ENCODE results near the gene PELI2. TPM values are rescaled to one million over a fixed set of nuclear protein-coding genes. Genes with fewer than 3 reads are reported as not detected.

The PELI2 gene
- total RNA-seq, 1 donor from 2014 or later: 17.1 TPM

GRCh38 chr14:56268039-56268438, 149.8 kb downstream of the PELI2 start:
- Histone ChIP-seq H3K27ac (no peak overlapping the region), H3K27me3 (no peaks in the 10 kb centered on the region), H3K9me3 (no peaks in the 10 kb centered on the region), H3K4me1 (peaks cover 4 to 8% of the 10 kb centered on the region in 2 donors), H3K36me3 (no peaks in the 10 kb centered on the region), H3K4me3 (no peak overlapping the region)
- DNase-seq (ENCODE audit: low spot score in 2 of 2): no peak
- intact Hi-C loops (cut with DNase I): no loop called here
- no peak for TF ChIP-seq CTCF (IDR thresholded peaks at IDR 0.05)

DNA sequence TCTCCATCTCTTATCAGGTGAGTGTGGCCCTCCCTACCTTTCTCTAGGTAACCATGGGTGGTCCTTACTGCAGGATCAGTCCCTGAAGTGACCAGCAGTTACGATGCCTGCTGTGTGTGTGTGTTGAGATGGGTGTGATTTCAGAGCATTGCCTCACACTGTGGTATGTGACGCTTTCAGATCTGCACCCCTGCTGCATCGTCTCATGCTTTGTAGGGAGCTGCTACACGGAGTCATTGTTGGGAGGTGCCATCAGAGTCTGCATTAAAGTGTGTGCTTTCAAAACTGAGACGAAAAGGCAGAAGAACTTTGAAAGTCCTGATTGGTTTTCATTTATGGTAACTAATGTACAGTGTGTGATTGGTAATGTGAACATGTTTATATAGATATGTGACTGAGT, 150.5 kb downstream of the PELI2 start:
- TF ChIP-seq CTCF (IDR thresholded peaks at IDR 0.05): no peak
- Histone ChIP-seq H3K4me3 (no peak overlapping the region), H3K27me3 (no peaks in the 10 kb centered on the region), H3K4me1 (peaks cover 4 to 11% of the 10 kb centered on the region in 2 donors), H3K36me3 (no peaks in the 10 kb centered on the region), H3K27ac (no peak overlapping the region), H3K9me3 (no peaks in the 10 kb centered on the region)
- DNase-seq (ENCODE audit: low spot score in 2 of 2): no peak
- intact Hi-C loops (cut with DNase I): no loop called here

DNA sequence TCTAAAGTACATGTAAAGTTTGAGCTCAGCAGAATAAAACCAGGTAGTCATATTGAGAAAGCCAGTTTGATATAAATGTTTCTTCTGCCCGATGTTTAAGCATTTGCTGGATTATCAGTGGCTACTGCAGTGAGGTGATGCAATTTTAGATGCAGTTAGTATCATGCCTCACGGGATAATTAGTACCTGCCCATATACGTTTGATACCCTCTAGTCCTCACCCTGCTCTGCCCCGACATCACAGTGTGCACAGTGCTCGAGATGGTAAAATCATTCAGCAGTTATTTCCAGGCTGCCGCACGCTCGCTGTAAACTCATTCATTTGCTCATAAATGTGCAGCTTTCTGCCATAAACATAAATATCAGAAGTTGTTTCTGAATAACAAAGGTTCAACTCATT, 152.7 kb downstream of the PELI2 start:
- TF ChIP-seq CTCF (IDR thresholded peaks at IDR 0.05): no peak
- peaks cover 9 to 22% of the 10 kb centered on the region in 2 donors for H3K4me1 ChIP-seq
- H3K9me3 ChIP-seq: no peaks in the 10 kb centered on the region
- intact Hi-C loops (cut with DNase I): loop anchor here (5.0 kb wide), 1 partner anchor 154 kb away; the partner anchor contains the start of gene PELI2
- peak overlapping the region in 1 of 2 donors; percentile 68 for H3K27ac ChIP-seq
- no peak overlapping the region for H3K4me3 ChIP-seq
- no peaks in the 10 kb centered on the region for H3K27me3 ChIP-seq
- H3K36me3 ChIP-seq: no peaks in the 10 kb centered on the region
- no peak for DNase-seq (ENCODE audit: low spot score in 2 of 2)

DNA sequence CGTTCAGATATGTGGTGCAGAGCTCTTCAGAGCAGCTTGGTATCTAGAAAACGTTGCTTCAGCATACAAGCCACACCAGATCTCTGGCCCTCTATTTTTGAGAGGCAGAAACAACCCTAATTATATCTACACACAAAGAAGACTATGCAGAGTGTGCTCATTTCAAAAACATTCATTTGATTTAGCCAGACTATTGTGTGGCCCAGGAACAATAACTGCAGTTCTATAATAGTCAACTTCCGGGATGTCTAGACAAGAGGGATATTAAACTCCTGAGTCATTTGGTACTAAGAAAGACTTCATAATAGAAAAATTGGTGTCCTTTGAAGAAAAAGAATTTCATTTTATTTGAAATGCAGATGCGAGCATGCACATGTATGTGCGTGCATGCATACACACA, 153.8 kb downstream of the PELI2 start:
- TF ChIP-seq CTCF (IDR thresholded peaks at IDR 0.05): no peak
- no peak for DNase-seq (ENCODE audit: low spot score in 2 of 2)
- Histone ChIP-seq H3K27me3 (no peaks in the 10 kb centered on the region), H3K9me3 (no peaks in the 10 kb centered on the region), H3K4me3 (no peak overlapping the region), H3K4me1 (peaks cover 9 to 22% of the 10 kb centered on the region in 2 donors), H3K27ac (peak overlapping the region; percentile 68 to 69), H3K36me3 (no peaks in the 10 kb centered on the region)
- intact Hi-C loops (cut with DNase I): loop anchor here (5.0 kb wide), 1 partner anchor 155 kb away; the partner anchor contains the start of gene PELI2

GRCh38 chr14:56273155-56273554, 154.9 kb downstream of the PELI2 start:
- Histone ChIP-seq H3K27ac (peak overlapping the region; percentile 62 to 64), H3K4me1 (peaks cover 9 to 22% of the 10 kb centered on the region in 2 donors), H3K36me3 (no peaks in the 10 kb centered on the region), H3K9me3 (no peaks in the 10 kb centered on the region), H3K27me3 (no peaks in the 10 kb centered on the region), H3K4me3 (no peak overlapping the region)
- DNase-seq (ENCODE audit: low spot score in 2 of 2): no peak
- no peak for TF ChIP-seq CTCF (IDR thresholded peaks at IDR 0.05)
- intact Hi-C loops (cut with DNase I): loop anchor here (5.0 kb wide), 1 partner anchor 156 kb away; the partner anchor contains the start of gene PELI2

- Histone ChIP-seq H3K27me3 (no peaks in the 10 kb centered on the region), H3K4me3 (peak overlapping the region in 1 of 2 donors; percentile 30), H3K9me3 (no peaks in the 10 kb centered on the region), H3K4me1 (peaks cover 9 to 22% of the 10 kb centered on the region in 2 donors), H3K27ac (peak overlapping the region; percentile 62 to 64), H3K36me3 (no peaks in the 10 kb centered on the region)
- DNase-seq (ENCODE audit: low spot score in 2 of 2): no peak
- TF ChIP-seq CTCF (IDR thresholded peaks at IDR 0.05): no peak
- intact Hi-C loops (cut with DNase I): loop anchor here (5.0 kb wide), 1 partner anchor 157 kb away; the partner anchor contains the start of gene PELI2
Measured at GRCh38 chr14:56273951-56274350, 155.7 kb downstream of the PELI2 start.

Measured in ascending aorta (tissue), 2 donors.